ENCODE results near the gene MEF2B.

MEF2B gene

GRCh38 chr19:19096641-19097627, 73.1 kb downstream of the MEF2B start:
- DNase-seq = no peak

GRCh38 chr19:19095691-19096090, 74.4 kb downstream of the MEF2B start:
- DNase-seq = no peak
